IPS DF 6.9 (cell line): Measurements from ENCODE around the gene CYSLTR2.

ENCODE experiments used
- DNase-seq: peaks from one replicate; pipeline ENCODE4 v3.0.0-alpha.2; 2013; ENCODE audit warnings: low read depth, low spot score
- H3K27ac ChIP-seq: one replicate; pipeline ENCODE4 v1.5.1; 2013; ENCODE audit warnings: low read length, control low read depth
- H3K27me3 ChIP-seq: 2 replicates; pipeline ENCODE4 v1.6.1; 2013; ENCODE audit warnings: mild to moderate bottlenecking, low read length; ENCODE audit not compliant: control insufficient read depth, insufficient read depth
- H3K36me3 ChIP-seq: 2 replicates; pipeline ENCODE4 v1.6.1; 2013; ENCODE audit warnings: low read length; ENCODE audit not compliant: control insufficient read depth, insufficient read depth
- H3K4me1 ChIP-seq: 2 replicates; pipeline ENCODE4 v1.6.1; 2013; ENCODE audit warnings: low read length; ENCODE audit not compliant: control insufficient read depth, insufficient read depth
- H3K4me3 ChIP-seq: 2 replicates; pipeline ENCODE4 v1.5.1; 2013; ENCODE audit warnings: mild to moderate bottlenecking, low read length
- H3K9me3 ChIP-seq: 2 replicates; pipeline ENCODE4 v1.6.1; 2013; ENCODE audit warnings: low read length, inconsistent platforms; ENCODE audit not compliant: control insufficient read depth, insufficient read depth
- WGBS: extraction: QIAGEN DNeasy Blood & Tissue Kit; methylation state at CpG from one replicate; pipeline ENCODE4 v1.1.7; 2013; ENCODE audit warnings: mixed read lengths, missing lambda C conversion rate; ENCODE audit not compliant: insufficient read length, insufficient coverage; 5-methylcytosine and 5-hydroxymethylcytosine counted together

Gene CYSLTR2

DNA sequence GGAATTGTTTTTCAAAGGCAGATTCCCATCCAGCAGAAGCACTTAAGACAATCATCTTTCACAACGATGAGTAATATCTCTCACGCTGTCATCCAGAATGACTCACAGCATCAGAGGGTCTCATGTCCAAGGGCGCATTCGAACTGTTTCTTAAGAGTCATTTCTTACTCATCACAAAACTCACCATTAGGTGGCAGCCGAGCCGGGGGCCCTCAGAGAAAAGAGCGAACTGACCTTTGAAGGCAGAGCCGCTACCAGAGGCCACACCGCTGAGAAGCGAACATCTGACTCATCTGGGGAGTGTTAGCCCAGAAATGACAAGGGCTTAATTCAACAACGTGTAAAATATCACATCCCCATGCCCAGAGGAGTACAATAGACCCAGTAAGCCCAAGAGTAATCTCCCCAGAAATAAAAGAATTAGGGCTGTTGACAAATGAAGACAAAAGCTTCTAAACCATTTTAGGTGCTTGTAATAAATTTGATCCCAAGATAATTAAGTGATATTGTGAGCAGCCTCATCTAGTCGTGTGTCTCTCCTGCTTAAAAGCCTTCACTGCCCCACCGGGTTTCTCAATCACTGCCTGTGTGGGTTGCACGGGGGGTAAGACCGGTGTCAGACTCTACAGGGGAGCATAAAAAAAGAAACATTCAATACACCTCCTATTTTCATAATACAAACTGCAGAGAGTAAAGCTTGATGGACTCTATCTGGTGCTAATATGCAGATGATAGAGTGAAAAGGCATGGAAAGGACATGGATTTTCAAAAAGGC, 96.2 kb downstream of the CYSLTR2 start:
- H3K9me3 ChIP-seq: no peaks in the 10 kb centered on the region
- H3K36me3 ChIP-seq: no peaks in the 10 kb centered on the region
- DNase-seq: peak; percentile 31
- H3K27me3 ChIP-seq: no peaks in the 10 kb centered on the region
- no peak overlapping the region for H3K27ac ChIP-seq
- no peaks in the 10 kb centered on the region for H3K4me1 ChIP-seq
- WGBS: no CpG with 5 or more reads among the region's 15 CpGs
- H3K4me3 ChIP-seq: no peak overlapping the region

DNA sequence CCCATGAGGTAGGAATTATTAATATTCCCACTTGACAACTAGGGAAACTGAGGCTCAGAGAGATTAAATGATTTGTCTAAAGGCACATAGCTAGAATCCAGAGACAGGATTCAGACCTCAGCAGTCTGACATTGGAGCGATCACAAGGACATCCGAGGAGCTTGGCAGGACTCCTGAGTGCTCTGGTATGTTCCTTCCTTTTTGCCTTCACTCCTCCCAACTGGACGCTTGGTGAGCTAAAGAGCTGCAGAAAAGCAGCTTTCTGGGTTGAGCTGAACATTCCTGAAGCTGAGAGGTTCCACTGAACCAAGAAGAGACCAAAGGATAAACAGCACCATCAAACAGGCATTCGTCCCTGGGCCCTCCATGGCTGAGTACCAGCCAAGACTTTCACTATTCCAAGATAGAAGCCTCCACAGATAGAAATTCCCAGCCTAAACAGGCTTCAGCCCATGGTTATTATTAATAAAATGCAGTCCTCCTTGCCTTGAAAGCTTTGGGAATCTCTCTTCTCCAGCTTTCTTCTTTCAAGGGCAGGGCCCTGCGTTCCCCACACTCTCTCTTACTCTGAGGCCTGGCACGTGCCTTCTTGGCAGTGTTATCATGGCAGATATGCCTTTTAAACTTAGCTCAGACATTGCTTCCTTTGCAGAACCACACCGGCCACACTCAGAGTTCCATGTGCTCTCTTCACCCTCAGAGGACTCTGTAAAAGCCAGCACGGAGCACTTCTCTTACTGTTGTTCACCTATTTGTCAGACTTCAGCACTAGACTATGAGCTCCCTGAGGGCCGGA, 97.1 kb downstream of the CYSLTR2 start:
- WGBS: no CpG with 5 or more reads among the region's 9 CpGs
- no peaks in the 10 kb centered on the region for H3K4me1 ChIP-seq
- DNase-seq: no peak
- H3K9me3 ChIP-seq: no peaks in the 10 kb centered on the region
- H3K27ac ChIP-seq: no peak overlapping the region
- no peaks in the 10 kb centered on the region for H3K36me3 ChIP-seq
- no peaks in the 10 kb centered on the region for H3K27me3 ChIP-seq
- H3K4me3 ChIP-seq: no peak overlapping the region

DNA sequence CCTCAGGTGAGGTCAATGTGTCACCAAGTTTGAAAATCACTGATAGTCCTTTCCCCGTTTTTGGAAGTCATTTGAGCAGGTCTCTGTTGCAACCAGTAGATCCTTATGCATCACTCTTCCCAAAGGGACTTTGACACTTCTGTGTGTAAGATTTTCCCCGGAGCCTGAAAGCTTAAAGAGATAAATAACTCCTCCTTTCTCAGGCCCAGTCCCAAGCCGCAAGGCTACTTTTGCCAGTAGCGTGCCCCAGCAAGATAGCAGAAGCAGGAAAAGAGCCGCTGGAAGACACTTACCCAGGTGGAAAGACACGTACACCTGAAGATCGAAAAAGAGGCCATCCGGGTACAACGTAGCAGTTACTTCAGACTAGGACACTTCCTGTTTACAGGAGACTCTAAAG, 106.9 kb downstream of the CYSLTR2 start:
- Histone ChIP-seq H3K27ac (no peak overlapping the region), H3K4me3 (no peak overlapping the region), H3K36me3 (no peaks in the 10 kb centered on the region), H3K4me1 (peaks cover 2% of the 10 kb centered on the region; the same call in 1 of the 2 replicates), H3K9me3 (no peaks in the 10 kb centered on the region), H3K27me3 (no peaks in the 10 kb centered on the region)
- WGBS: no CpG with 5 or more reads among the region's 9 CpGs
- no peak for DNase-seq
